CD4-positive, alpha-beta T cell treated with Interleukin-6 at 100 ng/mL for 8 hours (primary cell): Measurements from ENCODE around the gene POP4.
A peak's percentile ranks its signal among the peaks of the same experiment; 100 is the strongest.
"Not testable (repeated sequence)": the region's sequence is repeated elsewhere in the genome, so short reads cannot be mapped to it uniquely, and the experiment has no call there.

Source experiments
- DNase-seq: peaks from one replicate; pipeline ENCODE4 v3.0.0-alpha.2; 2020; ENCODE audit warnings: mixed read lengths, low spot score

POP4 gene

GRCh38 chr19:29612121-29612520 lies 6.0 kb downstream of the POP4 start:
- DNase-seq, result no peak

- no peak for DNase-seq
Measured at GRCh38 chr19:29612801-29613595, 6.9 kb downstream of the POP4 start.

- no peak for DNase-seq
Measured at GRCh38 chr19:29614046-29614445, 8.0 kb downstream of the POP4 start.

- no peak for DNase-seq
Measured at GRCh38 chr19:29614780-29615179, 8.7 kb downstream of the POP4 start.

GRCh38 chr19:29615891-29616425 lies 9.9 kb downstream of the POP4 start:
- no peak for DNase-seq

GRCh38 chr19:29616541-29616940 lies 10.5 kb downstream of the POP4 start:
- no peak for DNase-seq

GRCh38 chr19:29617366-29618266 lies 11.5 kb downstream of the POP4 start:
- DNase-seq, result no peak

- no peak for DNase-seq
Measured at GRCh38 chr19:29618434-29618833, 12.4 kb downstream of the POP4 start.

GRCh38 chr19:29618871-29619270 lies 12.8 kb downstream of the POP4 start:
- DNase-seq, result no peak

- no peak for DNase-seq
Measured at GRCh38 chr19:29620931-29621351, 14.9 kb downstream of the POP4 start.

GRCh38 chr19:29622166-29623070 lies 16.3 kb downstream of the POP4 start:
- no peak for DNase-seq

GRCh38 chr19:29623726-29624488 lies 17.8 kb downstream of the POP4 start:
- peak; percentile 24 for DNase-seq

- DNase-seq, result no peak
Measured at GRCh38 chr19:29624489-29625185, 18.6 kb downstream of the POP4 start.

- no peak for DNase-seq
Measured at GRCh38 chr19:29625186-29625651, 19.1 kb downstream of the POP4 start.

GRCh38 chr19:29626386-29626785 lies 20.3 kb downstream of the POP4 start:
- no peak for DNase-seq

GRCh38 chr19:29626832-29627231 lies 20.7 kb downstream of the POP4 start:
- DNase-seq, result not testable (repeated sequence)

- no peak for DNase-seq
Measured at GRCh38 chr19:29628661-29629385, 22.7 kb downstream of the POP4 start.

GRCh38 chr19:29629836-29630534 lies 23.9 kb downstream of the POP4 start:
- DNase-seq, result no peak

- DNase-seq, result no peak
Measured at GRCh38 chr19:29630655-29631054, 24.6 kb downstream of the POP4 start.
